ENCODE measurements around the gene EPHA5.
"Not testable (repeated sequence)": the region's sequence is repeated elsewhere in the genome, so short reads cannot be mapped to it uniquely, and the experiment has no call there.

Gene EPHA5

GRCh38 chr4:65370709-65371108 lies 299.6 kb downstream of the EPHA5 start:
- no peak for DNase-seq (ENCODE audit: low spot score)

DNA sequence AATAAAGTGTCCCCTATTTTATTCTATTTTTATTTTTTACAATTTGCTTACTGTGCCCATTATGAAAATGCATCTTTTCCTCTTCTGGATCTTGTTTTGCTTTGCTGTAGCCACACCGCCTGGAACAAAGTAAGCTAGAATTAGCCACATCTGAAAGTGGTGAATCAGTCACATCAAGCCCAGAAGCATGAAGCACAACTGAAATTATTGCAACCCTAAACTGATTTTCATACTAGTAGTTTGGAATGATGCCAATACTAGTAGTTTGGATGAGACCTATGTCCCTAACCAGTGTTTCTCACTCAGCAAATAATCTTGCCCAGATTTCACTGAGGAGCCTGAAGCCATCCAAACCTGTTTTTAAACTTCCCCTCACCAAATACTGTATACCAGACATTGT lies 303.0 kb downstream of the EPHA5 start:
- no peak for DNase-seq (ENCODE audit: low spot score)

- DNase-seq (ENCODE audit: low spot score) = no peak
Observed at GRCh38 chr4:65358914-65359313, 311.4 kb downstream of the EPHA5 start.

DNA sequence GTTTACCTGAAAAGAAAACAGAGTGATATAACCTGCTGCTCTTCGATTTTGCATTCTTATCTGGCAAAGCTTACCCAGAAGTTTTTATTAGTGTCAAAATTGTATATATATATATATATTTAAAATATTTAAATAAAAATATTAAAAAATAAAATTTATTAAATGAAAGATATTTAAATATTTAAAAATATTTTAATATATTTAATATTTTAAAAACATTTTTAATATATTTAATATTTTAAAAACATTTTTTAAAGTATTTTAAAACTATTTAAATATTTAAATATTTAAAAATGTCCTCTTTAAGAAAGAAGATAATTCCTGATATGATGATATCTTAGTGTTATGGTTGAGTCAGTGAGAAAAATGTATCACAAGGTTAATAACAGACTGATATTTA lies 317.2 kb downstream of the EPHA5 start:
- no peak for DNase-seq (ENCODE audit: low spot score)

GRCh38 chr4:65344278-65344825 lies 325.9 kb downstream of the EPHA5 start:
- DNase-seq (ENCODE audit: low spot score) = no peak

DNA sequence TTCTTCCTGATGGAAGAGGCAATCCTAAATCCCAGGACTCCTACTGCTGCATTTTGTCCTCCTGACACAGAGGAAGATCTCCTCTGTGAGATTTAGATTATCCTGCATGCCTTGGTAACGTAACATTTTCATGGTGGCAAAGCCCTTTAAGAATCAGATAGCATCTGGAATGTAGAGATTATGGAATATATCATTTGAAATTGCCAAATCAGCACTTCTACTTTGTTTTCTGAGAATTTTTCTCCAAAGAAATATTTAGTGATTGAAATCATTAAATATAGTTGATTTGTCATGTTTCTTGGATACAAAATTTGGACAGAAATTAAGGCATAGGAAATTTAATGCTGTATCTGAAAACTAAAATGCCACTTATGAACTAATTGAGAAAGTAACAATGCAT lies 326.9 kb downstream of the EPHA5 start:
- DNase-seq (ENCODE audit: low spot score) = no peak

- no peak for DNase-seq (ENCODE audit: low spot score)
Observed at GRCh38 chr4:65341557-65341956, 328.7 kb downstream of the EPHA5 start.

DNA sequence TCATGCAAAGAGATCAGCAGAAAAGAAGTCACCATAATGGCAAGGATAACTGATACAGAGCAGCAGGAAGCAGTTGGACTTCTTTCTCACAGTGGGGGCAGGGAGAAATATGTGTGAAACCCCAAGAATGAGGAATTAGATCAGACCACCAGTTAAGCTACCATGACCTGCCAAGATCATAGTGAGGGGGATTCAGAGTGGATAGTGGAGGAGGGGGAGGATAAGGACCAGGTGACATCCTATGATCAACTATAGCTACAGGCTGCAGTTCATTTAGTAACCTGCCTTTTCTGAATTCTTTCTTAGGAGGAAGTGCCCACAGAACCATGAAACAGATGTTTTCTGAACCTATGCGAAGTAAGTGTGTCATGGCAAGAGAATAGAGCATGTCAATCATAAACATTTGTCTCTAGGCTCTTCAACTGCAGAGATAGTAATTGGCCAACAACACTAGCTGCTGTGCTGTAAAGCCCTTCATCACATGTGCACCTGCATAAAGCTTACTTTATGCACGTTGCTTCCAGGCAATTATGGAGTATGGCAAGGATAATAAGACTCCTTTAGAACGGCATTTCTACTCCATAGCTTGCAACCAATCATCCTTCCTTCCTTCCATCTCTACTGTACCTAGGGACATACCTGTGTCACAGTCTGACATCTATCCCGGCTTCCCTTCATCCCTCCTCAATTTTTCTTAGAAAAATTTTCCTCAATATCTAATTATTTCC lies 329.7 kb downstream of the EPHA5 start:
- no peak for DNase-seq (ENCODE audit: low spot score)

GRCh38 chr4:65337371-65337770 lies 332.9 kb downstream of the EPHA5 start:
- DNase-seq (ENCODE audit: low spot score) = no peak

DNA sequence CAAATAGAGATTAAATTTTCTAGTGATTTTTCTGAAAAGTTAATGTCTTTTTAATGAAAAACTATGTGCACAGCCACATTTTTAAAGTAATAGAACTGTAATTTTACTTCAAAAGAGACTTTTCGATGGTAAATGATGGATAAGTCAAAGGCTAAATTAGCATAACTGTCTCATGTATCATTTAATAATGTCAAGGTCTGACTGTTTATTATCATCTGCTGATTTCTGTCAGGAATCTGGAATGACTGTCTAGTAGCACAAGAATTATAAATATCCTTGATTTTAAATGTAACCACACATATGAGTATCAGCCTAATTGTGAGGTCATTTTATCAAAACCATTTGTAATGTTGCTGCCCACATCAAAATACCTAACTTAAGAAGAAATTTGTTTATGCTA lies 333.8 kb downstream of the EPHA5 start:
- DNase-seq (ENCODE audit: low spot score) = no peak

- DNase-seq (ENCODE audit: low spot score) = no peak
Observed at GRCh38 chr4:65316534-65316933, 353.8 kb downstream of the EPHA5 start.

DNA sequence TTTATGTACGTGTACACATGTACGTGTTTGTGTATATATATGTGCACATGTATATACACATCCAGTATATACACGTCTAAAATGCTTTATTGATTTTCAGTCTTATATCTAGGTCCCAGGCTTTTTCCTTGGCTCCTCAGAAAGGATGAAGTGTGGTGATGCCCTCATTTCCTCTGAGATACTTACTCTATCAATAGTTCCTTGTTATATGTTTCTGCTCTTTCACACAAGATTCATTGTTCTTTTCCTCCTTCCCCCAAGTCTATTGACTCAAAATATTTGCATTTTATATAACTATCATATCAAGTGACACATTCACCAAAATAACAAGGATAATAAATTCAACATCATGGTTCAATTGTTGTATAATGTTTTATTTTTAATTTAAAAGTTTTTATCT lies 359.2 kb downstream of the EPHA5 start:
- peak; percentile 76 for DNase-seq (ENCODE audit: low spot score)

DNA sequence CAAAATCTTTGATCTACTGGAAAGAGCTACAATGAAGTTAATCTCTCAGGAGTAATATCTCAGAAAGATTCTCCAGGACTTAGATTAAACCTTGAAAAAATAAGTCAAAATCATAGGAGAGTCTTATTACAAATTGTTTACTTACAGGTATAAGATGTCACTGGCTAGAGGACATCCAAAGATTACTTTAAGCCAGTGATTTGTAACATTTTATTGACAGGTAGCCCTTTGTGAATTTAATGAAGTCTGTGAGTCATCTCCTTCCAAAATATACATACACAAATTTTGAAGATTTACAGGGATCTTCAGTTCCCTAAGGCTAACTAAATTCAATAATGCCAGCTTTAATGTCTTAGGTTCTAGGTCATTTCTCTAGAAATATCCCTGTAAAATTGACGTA lies 359.7 kb downstream of the EPHA5 start:
- peak; percentile 35 for DNase-seq (ENCODE audit: low spot score)

- DNase-seq (ENCODE audit: low spot score) = not testable (repeated sequence)
Observed at GRCh38 chr4:65308626-65309025, 361.7 kb downstream of the EPHA5 start.

DNA sequence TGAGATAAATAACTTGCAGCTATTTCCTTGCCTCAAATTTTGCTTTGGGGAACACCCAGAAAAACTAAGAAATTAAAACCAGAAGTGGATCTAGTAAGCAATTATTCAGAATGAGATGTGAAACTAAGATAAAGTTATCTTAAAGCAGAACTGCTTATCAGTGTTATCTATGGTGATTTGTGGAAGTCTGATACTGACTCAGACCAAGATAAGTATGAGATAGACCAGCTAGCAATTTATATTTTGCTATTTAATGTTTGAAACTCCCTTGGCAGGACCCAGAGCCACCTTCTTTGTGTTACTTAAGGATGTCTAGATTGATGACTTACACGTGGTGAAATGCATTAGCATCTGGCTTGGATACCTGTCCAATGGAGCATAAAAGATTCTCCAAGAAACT lies 368.1 kb downstream of the EPHA5 start:
- no peak for DNase-seq (ENCODE audit: low spot score)

- no peak for DNase-seq (ENCODE audit: low spot score)
Observed at GRCh38 chr4:65296246-65296645, 374.0 kb downstream of the EPHA5 start.

GRCh38 chr4:65287071-65287470 lies 383.2 kb downstream of the EPHA5 start:
- no peak for DNase-seq (ENCODE audit: low spot score)

All from COLO829 (cell line).